Measurements from ENCODE around the gene UNC5CL.
A peak's percentile ranks its signal among the peaks of the same experiment; 100 is the strongest.
"Not testable (repeated sequence)": the region's sequence is repeated elsewhere in the genome, so short reads cannot be mapped to it uniquely, and the experiment has no call there.

UNC5CL gene

DNA sequence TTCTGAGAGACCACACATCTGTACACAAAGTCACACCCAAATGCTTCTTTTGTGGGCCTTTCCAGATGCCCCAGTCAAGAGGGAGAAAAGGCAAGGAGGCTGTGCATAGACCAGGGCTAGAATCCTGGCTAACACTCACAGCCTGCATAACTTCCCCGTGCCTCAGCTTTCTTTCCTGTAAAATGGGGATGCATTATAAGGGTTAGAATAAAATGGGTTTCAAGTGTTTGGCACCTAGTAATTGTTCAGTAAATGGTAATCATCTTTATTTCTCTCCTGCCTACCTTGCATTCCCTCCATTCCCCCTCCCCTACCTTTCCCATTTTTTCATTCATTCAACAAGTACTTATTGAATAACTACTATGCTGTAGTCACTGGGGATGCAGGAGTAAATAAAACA is 29.4 kb downstream of the UNC5CL start:
- FAIRE-seq (no peak), DNase-seq (ENCODE audit: insufficient read length, low spot score) (no peak)

DNA sequence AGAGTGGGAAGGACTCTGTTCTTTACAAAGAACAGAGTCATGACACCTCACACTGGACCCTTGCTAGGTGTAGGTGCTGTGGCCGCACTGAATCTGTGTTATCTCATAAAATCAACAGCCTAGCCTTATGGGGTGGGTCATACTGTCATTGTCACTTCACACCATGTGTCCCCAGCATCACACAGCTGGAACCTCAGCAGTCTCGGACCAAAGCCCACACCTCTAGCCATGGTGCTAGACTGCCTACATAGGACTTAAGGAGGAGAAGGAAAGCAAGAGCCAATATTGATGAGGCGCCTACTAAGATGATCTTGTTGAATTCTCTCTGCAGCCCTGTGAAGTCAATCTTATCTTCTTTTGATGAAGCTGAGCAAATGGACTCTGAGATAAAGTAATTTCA is 31.0 kb downstream of the UNC5CL start:
- DNase-seq (ENCODE audit: insufficient read length, low spot score) (no peak), FAIRE-seq (no peak)

DNA sequence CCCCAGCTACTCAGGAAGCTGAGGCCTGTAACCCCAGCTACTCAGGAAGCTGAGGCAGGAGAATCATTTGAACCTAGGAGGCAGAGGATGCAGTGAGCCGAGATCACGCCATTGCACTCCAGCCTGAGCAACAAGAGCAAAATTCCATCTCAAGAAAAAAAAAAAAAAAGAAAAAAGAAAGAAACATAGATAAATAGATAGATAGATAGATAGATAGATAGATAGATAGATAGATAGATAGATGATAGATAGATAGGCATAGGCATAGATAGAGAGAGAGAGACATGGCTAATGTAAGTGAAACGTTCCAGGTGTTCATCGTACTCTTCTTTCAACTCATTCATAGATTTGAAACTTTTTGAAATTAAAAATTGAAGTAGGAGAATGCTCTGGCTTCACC is 32.0 kb downstream of the UNC5CL start:
- FAIRE-seq = not testable (repeated sequence)

DNA sequence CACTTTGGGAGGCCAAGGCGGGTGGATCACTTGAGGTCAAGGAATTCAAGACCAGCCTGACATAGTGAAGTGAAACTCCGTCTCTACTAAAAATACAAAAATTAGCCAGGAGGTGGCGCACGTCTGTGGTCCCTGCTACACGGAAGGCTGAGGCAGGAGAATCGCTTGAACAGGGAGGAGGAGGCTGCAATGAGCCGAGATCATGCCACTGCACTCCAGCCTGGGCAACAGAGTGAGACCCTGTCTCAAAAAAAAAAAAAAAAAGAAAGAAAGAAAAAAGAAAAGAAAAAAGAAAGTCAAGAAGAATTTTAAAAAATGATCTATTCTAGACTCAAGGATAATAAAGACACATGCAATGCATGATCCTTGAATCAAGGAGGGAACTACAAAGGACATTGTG is 32.8 kb downstream of the UNC5CL start:
- not testable (repeated sequence) for FAIRE-seq; DNase-seq (ENCODE audit: insufficient read length, low spot score)

More for the DNA sequence above, 32.0 kb downstream of the UNC5CL start:
- not testable (repeated sequence) for DNase-seq (ENCODE audit: insufficient read length, low spot score)

DNA sequence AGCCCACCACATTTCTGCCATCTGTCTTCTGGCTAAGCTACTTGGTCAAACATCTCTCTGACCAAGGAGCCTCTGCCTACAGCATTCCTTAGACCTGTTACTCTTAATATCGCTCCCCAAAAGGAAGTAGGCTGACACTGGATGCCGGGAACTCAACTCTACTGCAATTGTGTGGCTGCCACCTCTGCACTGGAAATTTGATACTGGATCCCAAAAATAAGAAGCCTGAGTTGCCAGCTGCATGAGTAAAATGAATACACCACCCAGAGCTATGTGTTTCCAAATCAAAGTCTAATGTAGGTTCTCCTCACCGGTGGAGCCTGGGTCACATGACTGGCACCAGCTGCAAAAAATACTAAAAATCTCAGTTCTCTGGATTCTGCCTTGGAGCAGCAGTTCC is 36.9 kb downstream of the UNC5CL start:
- no peak for DNase-seq (ENCODE audit: insufficient read length, low spot score)
- no peak for FAIRE-seq

DNA sequence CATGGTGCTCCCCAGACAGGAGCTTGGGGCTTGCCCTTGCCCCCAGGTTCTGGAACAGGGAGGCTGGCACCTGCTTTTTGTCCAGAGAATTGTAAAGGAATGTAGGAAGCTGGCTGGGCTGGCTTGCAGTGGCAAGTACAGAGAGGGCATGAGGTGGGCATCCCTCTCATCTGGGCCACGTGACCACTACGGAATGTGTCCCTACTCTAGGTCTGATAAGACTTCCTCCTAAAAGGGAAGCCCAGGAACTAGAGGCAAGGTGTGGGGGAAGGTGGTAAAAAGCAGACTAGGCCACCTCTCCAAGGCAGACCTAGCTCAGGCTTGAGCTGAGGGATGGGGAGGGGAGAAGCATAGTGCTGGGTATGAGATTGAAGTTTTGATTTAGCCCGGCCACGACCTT is 38.8 kb downstream of the UNC5CL start:
- DNase-seq (ENCODE audit: insufficient read length, low spot score) (no peak), FAIRE-seq (no peak)

DNA sequence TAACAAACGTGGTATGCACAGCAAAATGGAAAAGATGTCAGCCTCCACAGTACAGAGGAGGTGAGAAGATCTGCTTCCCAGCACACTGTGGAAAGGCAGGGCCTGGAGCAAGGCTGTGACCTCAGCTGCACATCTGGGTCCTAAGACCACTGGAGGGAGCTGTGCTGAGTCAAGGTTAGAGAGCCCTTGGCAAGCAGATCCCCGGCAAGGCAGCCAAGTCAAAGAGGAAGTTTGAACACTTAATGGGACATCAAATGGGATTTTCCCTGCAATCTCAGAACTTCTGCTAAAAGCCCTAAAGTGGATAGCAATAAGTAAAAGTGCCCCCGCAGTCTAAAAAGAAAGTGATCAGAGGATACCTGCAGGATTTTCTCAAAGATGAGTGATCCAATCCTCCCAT is 39.5 kb downstream of the UNC5CL start:
- FAIRE-seq = no peak
- peak; percentile 64 for DNase-seq (ENCODE audit: insufficient read length, low spot score)

DNA sequence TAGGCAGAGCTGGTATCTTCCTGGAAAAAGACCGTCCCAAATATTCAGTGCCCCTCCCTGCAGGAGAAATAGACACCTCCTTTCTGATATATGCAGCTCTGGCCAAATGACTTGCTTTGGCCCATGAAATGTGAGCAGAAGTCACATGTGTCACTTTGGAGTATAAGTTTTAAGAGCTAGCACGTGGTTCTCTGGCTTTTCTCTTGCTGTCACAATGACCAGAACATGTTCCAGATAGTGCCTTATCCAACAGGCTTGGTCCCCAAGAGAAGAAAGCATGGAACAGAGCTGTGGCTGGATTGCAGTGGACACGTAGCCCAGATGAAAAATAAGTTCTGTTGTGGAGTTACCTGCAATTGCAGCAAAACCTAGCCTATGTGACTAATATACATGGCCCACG is 40.4 kb downstream of the UNC5CL start:
- DNase-seq (ENCODE audit: insufficient read length, low spot score) (no peak), FAIRE-seq (no peak)

DNA sequence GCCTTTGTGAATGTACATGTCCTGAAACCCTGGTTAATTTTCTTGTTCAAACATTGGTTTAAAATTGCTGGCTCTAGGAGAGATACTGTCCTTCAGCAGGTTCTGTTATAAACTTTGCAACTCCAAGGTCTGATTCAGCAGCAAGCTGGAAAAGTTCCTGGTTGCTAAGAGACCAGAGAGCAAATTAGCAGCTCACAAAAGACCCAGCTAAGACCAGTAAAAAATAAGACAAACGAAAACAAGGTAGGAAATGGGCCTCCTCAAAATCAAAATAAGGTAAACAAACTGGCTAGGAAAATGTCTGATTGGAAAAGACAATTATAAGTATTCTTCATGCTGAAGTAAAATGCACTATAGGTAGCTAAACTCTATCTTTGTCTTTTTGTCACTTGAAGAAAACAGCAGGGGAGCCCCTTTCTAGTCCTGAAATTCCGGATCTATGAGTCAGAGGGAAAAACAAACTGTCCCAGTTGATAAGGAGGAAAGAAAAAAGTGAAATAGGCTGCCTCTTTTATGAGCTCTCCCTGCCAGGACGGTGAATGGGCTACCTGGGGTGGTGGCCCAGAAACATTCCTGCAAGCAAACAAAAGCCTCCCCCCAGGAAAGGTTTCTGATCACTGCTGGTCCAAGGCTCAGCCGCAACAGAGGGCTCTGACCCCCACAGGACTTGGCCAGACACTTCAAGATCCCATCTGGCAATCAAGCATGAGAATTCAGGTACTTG is 41.6 kb downstream of the UNC5CL start:
- DNase-seq (ENCODE audit: insufficient read length, low spot score) (peak; percentile 34), FAIRE-seq (no peak)

DNA sequence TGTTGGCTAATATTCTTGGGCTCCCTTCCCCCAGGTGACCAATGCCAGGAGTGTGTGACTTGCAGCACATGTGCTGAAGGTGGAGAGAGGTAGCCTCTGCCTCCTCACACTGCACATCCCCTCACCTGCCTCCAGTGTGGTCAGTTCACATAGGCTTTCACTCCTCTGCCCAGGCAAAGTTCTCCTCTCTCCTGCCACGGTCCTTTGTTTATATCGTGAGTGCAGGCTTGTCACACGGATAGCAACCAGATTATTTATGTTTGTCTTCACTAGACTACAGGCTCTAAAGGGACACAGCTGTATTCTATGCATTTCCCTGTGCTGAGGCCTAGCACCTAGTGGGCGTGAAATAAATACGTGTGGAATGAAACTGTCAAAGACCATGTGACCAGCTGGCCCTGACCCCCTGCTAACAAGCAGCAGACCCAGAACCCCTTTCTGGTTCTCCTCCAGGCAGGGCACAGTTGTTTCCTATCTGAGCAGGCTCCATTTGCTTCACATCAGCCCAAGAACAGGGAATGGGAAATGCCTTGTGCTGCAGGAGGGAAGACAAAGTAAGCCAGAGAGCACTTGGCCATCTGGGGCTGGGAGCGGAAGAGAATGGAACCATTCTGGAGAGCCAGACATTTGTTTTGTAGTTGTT is 42.3 kb downstream of the UNC5CL start:
- FAIRE-seq = peak; percentile 40

DNA sequence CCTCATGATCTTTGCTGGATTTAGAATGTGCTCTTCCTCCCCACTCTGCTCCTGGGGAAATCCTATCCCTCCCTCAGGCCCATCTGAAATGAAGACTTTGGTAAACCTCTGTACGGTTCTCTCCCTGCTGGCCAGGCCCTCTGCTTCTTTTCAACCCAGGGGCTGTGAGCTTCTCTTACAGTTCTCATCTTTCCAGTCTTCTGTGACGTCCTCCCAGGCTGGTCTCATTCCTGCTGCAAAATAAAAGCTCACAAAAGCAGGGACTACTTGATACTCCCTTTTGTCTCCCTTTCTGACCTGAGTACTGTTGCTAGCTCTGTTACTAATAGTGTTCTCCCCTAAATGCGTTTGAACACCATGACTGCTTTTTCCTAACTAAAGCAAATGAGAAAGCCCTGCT is 46.3 kb downstream of the UNC5CL start:
- DNase-seq (ENCODE audit: insufficient read length, low spot score) = no peak

More for the DNA sequence above, 42.3 kb downstream of the UNC5CL start:
- DNase-seq (ENCODE audit: insufficient read length, low spot score) = no peak

DNA sequence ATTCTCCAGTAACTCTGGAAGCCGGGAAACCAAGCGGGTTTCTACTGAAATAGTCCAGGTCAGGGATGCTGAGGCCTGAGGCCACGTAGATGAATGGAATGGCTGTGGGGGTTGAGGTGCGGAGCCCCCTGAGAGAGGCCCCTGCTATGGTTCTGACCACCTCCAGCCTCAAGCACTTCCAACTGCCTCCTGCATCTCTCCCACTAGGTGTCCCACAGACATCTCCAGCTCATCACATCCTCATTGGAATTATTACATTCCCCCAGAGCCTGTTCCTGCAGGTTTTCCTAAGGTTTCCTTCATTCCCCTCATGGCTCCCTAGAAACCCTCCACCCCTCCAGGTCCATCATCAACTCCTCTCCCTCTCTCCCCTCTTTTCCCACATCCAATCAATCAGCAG is 48.7 kb downstream of the UNC5CL start:
- DNase-seq (ENCODE audit: insufficient read length, low spot score) = no peak
- no peak for FAIRE-seq

More for the DNA sequence above, 46.3 kb downstream of the UNC5CL start:
- no peak for FAIRE-seq

DNA sequence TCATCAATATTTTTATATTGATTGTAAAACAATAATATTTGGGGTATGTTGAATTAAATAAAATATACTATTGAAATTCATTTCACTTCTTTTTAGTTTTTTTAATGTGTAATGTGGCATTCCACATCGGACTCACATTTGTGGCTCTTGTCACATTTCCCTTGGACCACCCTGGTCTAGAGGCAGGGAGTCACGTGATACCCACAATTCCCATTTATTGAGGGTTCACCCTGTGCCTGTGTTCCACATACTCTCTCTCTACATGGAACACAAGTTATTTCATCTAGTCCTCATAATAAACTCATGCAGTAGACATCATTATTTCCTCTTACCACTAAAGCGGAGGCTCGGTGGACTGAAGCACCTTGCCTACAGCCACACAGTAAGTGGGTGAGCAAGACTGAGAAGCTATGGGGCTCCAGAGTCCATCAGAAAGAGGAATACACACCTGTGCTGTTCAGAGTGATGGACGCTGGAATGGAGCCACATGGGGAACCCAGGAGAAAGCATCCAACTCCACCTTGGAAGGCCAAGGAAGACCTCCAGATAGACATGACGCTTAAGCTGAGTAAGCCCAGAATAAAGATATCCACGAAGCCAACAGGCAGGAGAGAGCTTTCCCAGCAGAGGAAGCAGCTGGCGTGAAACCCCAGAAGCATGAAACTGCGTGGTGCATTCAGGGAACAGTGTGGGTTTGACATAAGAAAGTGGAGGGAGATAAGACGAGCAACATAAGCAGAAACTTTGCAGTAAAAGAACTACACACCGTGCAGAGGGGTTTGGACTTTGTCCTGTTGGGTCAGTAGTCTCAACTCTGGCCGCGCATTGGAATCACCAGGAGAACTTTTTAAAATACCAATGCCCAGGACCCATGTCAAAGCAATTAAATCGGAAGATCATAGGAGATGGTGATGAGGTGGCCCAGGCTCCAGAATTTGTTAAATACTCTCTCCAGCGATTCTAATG is 49.5 kb downstream of the UNC5CL start:
- DNase-seq (ENCODE audit: insufficient read length, low spot score) (no peak), FAIRE-seq (no peak)

DNA sequence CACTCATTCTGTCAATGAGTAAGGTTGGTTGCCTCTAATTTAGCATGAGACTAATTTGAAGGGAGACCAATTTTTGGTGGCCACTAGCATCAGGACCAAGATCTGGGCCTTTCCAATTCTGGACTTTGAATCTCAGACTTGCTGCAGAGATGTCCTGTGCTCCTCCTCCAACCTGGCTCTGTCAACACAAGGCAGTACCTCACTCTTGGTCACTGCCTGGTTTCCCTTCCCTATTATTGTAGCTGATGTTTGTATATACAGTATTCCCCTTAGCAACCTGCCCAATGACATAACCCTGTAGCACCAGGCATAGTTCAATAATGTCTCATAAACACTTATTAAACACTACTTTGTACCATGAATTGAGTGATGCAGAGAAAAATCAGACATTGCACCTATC is 50.4 kb downstream of the UNC5CL start:
- FAIRE-seq = no peak
- DNase-seq (ENCODE audit: insufficient read length, low spot score) = no peak

DNA sequence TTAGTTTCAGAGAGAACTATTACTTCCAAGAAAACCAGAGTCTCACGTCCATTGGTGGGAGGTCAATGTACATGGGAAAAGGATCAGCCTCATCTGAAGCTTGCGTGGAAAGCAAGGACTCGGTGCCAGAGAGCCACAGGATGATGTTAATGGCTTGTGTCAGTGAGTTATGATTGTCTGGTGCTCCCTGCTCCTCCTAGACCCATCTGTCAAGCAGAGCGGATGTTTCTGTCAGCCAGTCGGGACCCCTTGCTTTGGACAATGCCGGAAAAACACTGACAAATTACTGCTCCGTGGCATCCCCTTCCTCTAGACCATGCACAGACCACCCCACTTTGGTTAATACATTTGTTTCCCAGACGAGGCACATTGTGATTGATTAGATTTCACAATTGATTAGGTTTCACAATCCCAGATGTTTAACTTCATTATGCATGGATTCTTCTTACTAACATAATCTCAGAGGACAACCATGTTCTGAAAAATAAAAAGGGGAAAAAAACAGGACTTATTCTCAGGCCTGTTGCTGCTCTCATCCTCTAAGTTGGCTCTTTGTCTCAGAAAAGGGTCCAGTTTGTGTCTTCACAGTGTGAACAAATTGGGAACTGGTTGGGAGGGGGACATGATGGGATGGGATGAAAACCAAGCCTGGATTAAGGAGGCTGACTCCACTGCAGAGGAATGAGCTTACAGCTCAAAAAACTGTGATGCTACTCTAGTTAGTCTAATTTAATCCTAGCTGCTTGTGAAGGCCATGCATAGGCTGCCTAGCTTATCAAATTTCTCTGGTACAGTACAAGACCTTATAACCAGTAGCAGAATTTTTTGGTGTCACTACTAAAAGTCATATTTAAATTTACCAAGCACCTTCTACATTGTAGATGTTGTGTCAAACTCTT is 51.9 kb downstream of the UNC5CL start:
- FAIRE-seq (no peak), DNase-seq (ENCODE audit: insufficient read length, low spot score) (no peak)

DNA sequence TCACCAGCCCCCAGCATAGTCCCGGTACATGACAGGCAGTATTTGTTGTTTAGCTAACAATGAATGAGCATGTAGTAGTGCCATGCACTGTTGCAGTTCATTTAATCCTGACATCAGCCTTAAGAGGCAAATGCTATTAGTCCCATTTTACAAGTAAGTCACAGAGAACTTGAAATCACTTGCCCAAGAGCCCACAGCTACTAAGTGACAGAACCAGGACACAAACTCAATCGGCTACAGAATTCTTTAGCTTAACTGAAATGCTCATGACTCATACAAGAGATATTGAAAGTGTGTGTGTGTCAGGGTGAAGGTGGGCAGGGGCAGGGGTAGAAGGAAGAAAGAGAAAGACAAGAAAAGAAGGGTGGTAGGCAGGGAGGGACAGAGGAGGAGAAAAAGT is 52.7 kb downstream of the UNC5CL start:
- DNase-seq (ENCODE audit: insufficient read length, low spot score) (no peak), FAIRE-seq (no peak)

DNA sequence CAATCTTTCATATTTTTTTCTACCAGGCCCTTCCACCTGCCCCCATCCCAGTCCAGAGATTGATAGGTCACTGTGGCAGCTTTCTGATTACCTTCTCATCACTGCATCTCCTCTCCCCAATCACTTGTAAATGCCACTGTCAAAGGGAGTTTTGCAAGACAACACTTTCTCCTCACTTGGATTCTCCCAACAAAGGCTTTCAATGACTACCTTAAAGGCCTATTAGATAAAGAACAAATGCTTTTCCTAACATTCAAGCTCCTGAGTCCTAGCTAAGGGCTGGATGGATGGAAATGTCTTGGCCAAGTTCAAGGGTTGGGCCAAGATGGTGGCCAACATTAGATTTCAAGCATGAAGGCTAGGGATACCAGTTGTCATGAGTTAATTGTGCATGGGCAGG is 55.3 kb downstream of the UNC5CL start:
- DNase-seq (ENCODE audit: insufficient read length, low spot score) (no peak), FAIRE-seq (no peak)

DNA sequence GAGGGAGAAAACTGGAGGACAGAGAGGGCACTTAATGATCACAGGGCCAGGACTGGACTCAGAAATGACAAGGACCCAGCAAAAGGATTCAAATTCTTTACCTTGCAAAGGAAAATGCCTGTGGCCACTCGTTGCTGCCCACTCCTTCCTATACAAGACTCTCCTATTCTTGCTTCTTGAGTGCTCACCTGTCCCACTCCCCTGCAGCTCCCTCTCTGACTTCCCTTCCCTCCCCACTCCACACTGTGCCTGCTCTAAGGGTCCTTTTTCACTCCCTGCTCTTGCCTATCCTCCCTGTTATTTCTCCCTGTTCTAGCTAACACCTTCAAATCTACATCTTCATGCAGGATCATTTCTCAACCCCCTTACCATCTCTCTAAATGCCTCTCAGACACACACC is 56.1 kb downstream of the UNC5CL start:
- DNase-seq (ENCODE audit: insufficient read length, low spot score) = no peak
- FAIRE-seq = no peak

DNA sequence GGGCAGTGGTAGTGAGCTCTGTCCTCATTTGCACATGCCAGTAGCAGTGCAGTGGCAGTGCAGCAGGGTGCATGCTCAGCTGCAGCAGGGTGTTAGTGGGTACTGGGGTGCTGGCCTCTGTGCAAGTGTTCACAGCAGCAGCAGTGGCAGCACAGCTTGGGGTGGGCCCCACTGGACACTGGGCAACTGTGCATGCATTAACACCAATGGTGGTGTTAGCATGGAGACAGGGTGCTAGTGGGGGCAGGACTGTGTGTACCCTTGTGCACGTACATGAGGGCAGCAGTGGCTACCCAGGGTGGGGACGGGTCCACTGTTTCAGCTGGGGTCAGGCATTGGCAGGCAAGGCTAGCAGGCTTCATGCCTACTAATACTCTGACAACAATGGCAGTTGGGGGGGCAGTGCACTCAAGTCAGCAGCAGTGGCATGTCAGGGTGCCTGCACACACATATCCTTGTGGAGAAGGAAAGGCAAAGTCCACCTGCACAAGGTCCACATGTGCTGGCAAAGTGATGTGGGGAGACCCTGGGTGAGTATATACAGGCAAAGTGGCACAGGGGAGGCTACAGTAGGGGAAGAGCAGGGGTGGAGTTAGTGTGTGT is 60.2 kb downstream of the UNC5CL start:
- no peak for DNase-seq (ENCODE audit: insufficient read length, low spot score)
- peak; percentile 23 for FAIRE-seq

DNA sequence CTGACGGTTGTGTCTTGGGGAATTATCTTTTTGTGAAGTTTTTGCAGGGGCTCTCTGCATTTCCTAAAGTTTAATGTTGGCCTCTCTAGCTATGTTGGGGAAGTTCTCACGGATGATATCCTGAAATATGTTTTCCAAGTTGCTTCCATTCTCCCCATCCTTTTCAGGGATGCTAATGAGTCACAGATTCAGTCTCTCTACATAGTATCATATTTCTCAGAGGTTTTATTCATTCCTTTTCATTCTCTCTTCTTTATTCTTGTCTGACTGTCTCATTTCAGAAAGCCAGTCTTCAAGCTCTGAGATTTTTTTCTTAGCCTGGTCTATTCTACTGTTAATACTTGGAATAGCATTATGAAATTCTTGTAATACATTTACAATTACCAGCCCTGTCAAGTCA is 61.3 kb downstream of the UNC5CL start:
- FAIRE-seq (no peak), DNase-seq (ENCODE audit: insufficient read length, low spot score) (no peak)

Measured in HTR-8/SVneo (cell line).